Measurements from ENCODE around the gene FAM89B.

Gene FAM89B

GRCh38 chr11:65574109-65574810, 1.9 kb downstream of the FAM89B start:
- TF ChIP-seq CTCF (IDR thresholded peaks at IDR 0.05): peak; percentile 98
- H3K4me3 ChIP-seq: peak overlapping the region; percentile 98
- peak; percentile 96 for DNase-seq (ENCODE audit: low spot score)
- H3K27ac ChIP-seq: peak overlapping the region; percentile 98 to 100

- Histone ChIP-seq H3K27ac (peak overlapping the region; percentile 98 to 100), H3K4me3 (peak overlapping the region; percentile 98)
- no peak for TF ChIP-seq CTCF (IDR thresholded peaks at IDR 0.05)
- no peak for DNase-seq (ENCODE audit: low spot score)
Measured at GRCh38 chr11:65574811-65575567, 2.7 kb downstream of the FAM89B start.

DNA sequence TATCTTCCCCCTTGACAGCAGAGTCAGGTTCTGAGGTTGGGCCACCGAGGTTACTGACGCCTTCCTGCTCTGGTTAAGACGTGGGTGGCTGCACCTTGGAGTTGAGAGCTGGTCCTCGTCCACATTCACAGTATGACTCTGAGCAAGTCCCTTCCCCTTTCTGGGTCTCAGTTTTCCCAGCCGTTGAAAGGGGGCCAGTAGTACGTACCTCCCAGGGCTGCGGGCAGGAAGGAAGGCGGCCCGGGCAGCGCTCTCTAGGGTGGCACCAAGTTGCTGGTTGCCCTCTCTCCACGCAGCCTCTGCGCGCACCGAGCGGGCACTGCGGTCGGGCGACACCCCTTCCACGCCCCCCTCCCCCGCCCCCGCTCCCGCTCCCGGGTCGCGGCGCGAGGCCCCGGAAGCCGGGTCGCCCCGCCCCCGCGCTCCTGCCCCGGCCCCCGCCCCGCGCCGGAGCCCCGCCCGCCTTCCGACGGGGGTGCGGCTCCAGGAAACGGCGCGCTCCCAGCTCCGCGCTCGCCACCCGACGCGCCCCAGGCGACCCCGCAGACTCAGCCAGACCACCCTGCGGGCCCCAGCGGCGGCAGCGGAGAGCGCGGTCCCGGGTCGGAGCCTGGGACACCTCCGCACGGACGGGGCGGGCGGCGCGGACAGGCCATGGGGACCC, 3.4 kb downstream of the FAM89B start, which contains the start of gene EHBP1L1:
Gene EHBP1L1, plus strand, starts transcription at position 486 of the 664 bp plus-strand sequence. CDS start 250 bp downstream, outside the sequence.
- TF ChIP-seq CTCF (IDR thresholded peaks at IDR 0.05): no peak
- peak within 1 kb of the TSS; percentile 98 for H3K4me3 ChIP-seq
- H3K27ac ChIP-seq: peak within 1 kb of the TSS; percentile 98 to 100
- peak; percentile 87 for DNase-seq (ENCODE audit: low spot score)

DNA sequence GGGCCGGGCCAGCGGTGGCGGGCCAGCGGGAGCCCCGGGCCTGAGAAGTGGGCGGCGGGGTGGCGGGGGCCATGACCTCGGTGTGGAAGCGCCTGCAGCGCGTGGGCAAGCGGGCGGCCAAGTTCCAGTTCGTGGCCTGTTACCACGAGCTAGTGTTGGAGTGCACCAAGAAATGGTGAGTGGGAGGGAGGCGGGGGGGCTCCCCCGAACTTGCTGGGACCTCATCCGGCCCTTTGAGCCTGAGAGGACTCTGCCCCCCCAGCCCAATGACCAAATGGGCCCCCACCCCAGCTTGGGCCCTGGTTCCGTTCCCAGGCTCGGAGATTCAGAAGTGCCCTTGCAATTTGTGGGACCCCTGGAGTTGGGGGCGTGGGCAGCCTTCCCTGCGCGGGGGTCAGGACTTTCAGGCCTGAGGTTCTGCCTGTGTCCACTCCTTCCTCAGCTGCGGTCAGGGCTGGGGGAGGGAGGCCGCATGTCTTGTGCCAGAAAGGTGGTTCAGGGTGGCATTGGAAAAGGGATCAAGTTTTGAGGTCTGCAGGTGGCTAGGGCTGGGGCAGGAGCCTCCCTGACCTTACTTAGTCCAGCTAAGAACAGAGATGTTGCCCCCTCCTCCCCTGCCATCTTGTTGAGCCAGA, 4.0 kb downstream of the FAM89B start:
- TF ChIP-seq CTCF (IDR thresholded peaks at IDR 0.05): no peak
- H3K27ac ChIP-seq: peak overlapping the region; percentile 98 to 100
- no peak for DNase-seq (ENCODE audit: low spot score)
- peak overlapping the region; percentile 98 for H3K4me3 ChIP-seq

DNA sequence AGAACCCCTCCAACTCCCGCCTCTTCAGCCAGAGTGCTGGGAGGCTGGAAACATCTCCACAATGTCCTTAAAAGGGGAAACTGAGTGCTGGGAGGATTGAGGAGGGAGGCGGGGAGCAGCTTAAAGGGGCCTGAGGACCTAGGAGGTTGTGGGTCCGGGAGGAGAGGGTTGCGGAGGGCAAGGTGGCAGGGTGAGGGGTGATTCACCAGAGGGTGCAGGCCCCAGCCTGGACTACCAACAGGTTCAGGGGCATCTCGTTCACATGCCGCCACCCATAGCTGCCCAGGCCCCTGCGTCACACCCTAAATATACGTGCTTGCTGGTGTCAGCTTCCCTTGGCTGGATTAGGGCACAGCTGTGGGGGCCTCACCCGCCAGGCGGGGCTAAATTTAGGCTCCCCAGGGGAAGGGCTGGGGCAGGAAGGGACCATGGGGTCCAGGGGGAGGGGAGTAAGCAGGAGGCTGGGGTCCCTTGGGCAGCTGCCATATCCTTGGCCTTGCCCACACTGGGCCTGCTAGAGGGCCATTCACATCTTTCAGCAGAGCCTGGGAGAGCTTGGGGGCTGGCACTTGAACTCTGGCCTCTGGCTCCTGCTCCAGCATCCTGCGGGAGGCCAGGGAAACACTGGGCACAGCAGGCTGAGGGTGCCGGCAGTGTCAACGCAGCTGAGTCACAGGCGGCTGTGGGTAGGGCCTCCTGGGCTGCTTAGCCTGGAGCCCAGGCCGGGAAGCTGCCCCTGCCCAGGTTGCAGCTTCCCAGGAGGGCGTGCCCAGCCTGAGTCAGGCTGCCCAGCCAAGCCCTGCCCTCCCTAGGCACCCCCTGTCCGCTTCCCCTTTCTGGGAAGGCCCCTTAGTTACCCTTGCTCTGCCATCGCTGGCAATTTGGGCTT, 4.8 kb downstream of the FAM89B start:
- DNase-seq (ENCODE audit: low spot score): peak; percentile 93
- Histone ChIP-seq H3K27ac (peak overlapping the region; percentile 98 to 100), H3K4me3 (peak overlapping the region; percentile 98)
- no peak for TF ChIP-seq CTCF (IDR thresholded peaks at IDR 0.05)

GRCh38 chr11:65577756-65578109, 5.4 kb downstream of the FAM89B start:
- TF ChIP-seq CTCF (IDR thresholded peaks at IDR 0.05): no peak
- peak overlapping the region; percentile 98 for H3K4me3 ChIP-seq

More at GRCh38 chr11:65577756-65578109, 5.4 kb downstream of the FAM89B start:
- H3K27ac ChIP-seq: peak overlapping the region; percentile 98 to 100
- DNase-seq (ENCODE audit: low spot score): no peak

Data from coronary artery (tissue), 2 donors.